Measurements from ENCODE around the gene MYMK.

Gene MYMK

DNA sequence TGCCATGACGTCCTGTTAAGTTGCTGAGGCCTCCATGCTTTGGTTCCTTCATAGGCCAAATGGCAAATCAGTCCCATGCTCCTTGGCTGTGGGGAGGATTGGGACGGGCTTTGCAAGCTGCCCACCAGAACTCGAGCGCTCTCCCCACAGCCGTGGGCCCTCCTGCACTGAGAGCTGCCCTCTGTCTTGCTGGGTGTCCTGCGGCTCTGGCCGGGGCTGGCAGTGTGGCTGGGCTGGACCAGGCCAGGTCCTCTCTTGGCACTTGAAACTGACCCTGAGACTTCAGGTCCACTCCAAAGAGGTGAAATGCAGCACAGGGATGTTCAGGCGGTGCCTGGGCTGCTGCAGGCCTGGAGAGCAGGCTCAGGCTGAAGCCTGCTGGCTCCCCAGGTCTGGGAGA is 7.0 kb downstream of the MYMK start:
- no peak for DNase-seq

DNA sequence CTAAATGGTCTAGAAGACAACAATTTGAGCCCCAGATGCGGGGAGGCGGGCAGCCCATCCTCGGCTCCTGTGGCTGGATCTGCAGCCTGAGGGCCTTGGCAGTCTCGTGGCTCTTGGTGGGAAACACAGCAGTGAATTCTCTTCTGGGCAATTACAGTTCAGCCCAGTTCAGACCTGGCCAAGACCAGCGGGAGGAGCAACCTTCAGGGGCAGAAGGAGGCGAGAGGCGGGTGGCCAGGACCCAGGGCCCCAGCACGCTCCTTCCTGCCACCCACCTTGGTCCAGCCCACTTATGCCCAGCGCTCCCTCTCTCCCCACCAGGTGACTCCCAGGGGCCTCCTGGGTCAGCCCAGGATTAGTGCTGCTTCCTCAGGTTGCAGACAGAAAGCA is 7.8 kb downstream of the MYMK start:
- no peak for DNase-seq

DNA sequence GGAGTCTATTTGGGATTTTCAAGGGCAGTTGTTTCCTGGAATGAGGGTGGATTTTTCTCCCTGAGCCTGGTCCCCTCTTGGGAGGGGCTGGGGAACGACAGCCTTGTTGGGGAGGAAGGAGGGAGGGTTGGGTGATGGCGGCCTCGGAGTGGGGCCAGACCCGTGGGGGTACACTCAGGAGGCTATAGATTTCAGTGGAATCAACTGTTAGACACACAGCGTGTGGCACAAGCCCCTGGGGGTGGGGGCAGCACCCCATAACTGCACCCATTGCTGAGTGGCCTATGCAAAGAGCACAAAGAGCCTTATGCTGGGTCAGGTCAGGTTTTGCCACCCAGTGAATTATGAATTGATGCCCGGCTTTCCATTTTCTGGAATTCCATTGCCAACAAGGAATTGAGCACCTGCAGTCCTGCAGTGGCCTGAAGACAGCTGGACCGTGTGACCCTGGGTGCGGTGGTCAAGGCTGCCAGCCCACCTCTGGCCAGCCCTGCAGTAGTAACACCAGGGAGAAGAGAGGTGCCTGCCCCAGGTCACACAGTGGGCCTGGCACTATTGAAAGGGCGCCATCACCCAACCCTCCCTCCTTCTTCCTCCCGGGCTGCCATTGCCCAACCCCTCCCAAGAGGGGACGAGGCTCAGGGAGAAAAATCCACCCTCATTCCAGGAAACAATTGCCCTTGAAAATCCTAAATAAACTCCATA is 8.4 kb downstream of the MYMK start:
- DNase-seq: no peak

DNA sequence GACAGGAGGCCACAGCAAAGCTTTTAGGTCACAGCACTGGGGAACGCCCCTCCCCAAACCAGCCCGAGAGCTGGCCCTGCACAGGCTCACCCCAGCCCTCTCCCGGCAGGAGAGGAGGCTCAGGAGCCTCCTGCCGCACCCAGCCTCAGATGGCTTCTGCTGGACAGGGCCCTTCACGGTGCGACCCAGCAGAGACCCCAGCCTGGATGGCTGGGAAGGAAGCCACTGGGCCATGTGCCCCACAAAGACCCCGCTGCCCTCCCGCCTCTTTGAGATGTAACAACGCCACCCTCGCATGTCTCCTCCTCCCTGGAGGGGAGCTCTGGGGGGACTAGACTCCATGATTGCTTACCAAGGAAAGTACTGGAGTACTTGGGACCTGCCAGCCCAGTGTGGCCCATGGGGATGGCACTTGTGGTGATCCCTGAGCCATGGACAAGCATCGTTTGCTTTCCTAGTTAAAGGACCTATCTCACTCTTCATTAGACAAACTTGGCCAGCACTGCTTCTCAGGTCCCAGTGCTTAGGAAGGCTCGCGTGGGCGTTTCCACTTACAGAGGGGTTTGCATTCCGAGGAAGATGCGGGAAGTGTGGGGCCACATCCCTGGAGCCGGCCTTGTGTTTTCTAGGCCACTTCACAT is 9.0 kb downstream of the MYMK start:
- DNase-seq: no peak

DNA sequence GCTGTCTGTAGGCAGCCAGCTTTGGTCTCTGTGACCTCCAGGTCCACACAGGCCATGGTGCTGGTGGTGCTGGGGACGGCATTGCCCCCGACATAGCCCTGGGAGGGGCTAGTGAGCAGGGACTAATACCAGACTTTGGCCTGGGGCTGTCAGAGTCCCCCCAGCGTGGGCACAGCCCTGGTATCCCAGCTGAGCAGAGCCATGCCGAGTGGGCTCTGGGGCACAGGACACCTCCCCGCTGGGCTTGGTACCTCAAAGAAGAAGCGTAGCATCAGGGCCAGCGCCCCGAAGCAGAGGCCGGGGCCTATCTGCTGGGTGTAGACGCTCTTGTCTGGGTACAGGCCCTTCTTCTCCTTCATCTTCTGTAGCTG is 9.5 kb downstream of the MYMK start:
- no peak for DNase-seq

DNA sequence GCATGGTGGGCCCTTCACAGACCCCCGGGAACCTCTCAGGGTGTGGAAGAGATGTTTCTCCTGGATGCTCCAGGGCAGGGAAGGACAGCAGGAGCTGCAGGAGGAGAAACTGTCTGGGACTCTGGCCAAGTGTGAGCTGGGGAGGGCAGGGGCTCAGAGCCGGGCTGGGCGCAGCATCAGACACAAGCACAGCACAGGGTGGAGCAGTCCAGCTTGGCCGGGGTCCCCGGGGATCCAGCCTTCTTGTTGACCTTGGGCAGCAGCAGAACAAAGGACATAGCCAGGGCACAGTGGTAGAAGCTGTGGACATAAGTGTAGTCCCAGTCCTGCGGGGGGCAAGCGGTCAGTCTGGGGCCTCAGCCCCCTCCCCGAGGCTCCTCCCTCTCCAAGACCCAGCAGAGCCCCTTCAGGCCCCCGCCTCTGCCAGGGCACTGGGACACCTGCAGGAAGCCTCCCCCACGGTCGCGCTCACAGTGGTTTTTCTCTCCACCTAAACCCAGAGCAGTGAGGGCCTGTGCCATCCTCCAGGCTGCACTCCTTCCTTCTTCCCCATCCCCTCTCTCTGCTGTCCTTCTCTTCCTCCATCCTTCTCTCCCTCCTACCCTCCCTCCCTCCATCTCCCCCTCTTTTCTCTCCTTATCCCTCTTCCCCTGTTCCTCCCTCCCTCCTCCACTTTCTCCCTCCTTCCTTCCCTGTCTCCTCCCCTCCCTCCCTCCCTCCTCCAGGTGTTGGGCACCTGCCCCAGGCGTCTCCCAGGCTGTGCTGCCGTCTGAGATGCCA is 10.1 kb downstream of the MYMK start:
- no peak for DNase-seq

DNA sequence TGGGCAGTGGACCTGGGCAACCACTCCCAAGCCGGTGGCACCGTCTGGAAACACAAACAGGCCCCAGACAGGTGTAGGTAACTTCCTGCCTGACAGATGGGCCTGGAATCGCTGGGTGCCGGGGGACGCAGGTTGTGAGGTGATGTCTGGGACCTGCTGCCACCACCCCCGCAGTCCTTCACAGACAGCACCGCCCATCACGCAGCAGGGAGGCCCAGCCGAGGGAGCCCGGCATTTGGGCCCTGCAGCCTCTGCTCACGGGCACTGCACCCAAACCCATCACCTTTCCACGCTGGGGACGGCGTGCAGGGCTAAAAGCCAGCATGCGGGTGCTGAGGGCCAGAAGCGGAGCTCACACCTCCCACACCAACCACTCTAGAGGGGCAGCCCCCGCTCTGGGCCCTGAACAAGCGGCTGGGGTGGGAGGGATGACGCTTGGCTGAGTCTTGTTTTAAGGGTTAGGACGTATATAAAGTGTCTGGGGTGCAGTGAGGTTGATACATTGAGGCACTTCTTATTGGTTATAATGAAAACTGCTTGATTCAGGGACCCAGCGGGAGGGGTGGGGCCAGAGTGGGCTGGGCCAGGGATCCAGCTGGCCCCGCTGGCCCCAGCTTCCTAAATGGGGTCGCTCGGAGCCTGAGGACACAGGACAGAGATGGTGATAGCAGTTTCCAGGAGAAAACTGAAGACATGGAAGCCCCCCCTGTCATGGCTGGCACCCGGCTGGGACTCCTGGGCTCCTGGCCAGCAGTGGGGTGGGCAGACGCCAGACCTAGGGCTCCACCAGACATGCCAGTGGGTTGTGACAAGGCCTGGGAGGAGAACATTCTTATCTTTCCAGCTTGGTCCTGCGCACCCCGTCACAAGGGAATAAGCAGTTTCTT is 11.3 kb downstream of the MYMK start:
- no peak for DNase-seq

DNA sequence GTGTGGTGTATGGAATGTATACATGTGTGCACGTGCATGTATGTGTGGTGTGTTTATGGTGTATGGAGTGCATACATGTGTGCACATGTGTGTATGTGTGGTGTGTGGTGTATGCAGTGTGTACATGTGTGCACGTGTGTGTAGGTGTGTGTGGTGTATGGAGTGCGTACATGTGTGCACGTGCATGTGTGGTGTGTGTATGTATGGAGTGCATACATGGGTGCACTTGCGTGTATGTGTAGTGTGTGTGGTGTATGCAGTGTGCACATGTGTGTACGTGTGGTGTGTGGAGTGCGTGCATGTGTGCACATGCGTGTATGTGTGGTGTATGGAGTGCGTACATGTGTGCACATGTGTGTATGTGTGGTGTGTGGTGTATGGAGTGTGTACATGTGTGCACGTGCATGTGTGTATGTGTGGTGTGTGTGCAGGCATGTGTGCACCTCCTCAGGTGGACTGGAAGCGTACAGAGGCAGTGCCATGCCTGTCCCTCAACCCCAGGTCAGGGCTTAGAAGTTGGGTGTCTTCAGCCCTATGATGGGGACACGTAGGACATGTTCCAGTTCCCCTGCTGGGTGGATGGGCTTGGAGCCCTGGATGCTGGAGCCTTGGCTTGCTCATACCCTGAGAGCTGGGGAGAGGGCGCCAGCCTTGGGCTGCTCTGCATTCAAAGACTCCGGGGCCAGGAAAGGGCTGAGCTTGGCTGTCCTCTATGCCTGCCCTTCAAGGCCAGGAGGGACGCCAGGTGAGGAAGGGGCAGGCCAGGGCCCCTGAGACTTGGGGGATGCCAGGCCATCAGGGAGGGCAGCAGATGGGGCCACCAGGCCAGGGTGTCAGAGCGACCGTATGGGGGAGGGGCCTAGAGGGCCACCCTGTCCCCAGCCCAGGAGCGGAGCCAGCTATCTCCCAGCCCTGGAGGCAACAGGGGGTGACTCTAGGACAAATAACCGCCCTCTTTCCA is 12.2 kb downstream of the MYMK start:
- no peak for DNase-seq

DNA sequence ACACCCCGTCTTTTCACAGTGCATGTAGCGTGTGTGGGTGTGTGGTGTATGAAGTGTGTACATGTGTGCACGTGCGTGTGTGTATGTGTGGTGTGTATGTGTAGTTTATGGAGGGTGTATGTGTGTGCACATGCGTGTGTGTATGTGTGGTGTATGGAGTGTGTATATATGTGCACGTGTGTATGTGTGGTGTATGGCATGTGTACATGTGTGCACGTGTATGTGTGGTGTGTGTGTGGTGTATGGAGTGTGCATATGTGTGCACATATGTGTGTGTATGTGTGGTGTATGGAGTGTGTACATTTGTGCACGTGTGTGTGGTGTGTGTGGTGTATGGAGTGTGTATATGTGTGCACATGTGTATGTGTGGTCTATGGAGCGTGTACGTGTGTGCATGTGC is 13.2 kb downstream of the MYMK start:
- no peak for DNase-seq

DNA sequence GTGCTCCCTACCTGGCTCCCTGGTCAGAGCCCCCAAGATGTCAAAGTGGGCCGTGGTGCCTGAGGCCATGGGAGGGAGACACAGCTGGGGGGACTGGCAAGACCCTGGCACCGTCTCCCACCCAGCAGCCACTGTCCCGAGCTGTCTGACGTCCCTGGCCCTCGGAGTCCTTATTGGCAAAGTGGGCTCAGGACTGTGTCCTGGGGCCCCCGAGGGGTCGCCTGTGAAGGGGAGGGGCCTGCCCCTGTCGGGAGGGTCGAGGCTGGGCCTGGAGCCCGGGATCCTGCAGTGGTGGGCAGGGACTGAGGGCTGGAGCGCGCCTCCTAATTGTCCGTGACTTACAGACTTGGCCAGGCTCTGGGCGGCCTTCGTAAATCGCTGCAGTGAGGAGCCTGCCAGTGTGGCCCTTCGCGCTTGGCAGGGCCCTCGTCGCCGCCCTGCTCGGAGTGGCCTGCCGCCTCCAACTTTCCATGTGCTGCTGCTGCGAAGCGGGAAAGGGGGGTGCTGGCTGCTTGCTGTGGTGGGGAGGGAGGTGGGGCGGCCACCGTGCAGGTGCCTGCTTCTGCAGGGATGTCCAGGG is 13.7 kb downstream of the MYMK start:
- DNase-seq: no peak

DNA sequence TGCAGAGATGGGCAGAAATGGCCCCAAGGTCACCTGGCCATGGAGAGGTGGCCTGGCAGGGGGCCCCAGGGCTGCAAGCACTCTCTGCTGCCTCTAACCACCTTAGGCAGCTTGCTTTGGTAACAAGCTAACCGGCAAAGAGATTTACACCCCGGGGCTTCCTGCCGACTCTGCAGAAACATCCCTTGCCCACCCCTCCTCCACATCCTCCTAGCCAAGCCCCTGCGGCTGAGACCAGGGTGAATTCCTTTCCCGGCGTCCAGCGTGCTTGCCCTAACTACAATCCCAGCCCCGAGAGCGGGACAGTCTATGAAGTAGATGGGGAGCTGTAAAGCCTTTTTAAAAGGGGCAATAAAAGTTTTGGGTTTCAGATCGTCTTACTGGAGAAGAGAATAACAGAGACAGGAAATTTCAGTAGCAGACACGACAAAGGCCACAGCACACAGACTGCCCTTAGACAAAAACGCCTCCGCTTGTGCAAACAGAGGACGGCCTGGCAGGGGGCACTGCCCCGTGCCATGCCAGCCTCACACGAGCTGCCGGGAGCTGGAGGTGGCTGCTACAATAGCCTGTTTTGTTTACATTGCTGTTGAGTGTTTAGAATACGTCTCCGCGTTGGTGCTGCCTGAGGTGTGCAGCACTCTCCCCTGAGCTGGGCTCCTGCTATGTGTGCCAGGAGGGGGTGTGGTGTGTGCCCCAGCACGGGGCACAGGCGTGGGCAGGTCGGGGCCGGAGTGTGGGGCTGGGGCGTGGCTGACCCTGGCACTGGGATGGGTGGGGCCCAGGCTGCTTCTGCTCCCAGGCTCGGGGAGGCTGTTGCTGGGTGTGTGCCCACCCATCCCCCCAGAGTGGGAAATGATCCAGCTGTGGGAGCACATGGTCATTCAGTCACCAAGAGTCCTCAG is 15.3 kb downstream of the MYMK start:
- no peak for DNase-seq

DNA sequence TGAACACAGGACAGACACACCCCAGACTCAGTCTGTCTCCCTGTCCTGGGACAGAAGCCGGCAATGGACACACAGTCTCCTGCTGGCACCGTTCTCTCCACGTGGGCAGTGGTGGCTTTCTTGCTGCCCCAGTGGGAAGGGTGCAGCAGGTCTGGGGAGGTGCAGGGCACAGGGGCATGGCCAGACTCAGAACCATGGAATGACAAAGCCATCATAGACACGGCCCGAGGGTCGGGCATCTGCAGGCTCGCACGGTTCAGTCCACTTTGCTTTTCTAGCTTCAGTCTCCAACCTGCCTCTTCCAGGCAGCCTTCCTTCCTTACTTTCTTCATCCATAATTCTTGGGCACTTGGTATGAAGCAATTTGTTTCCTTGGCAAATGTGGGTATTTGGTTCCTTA is 16.7 kb downstream of the MYMK start:
- DNase-seq: no peak

DNA sequence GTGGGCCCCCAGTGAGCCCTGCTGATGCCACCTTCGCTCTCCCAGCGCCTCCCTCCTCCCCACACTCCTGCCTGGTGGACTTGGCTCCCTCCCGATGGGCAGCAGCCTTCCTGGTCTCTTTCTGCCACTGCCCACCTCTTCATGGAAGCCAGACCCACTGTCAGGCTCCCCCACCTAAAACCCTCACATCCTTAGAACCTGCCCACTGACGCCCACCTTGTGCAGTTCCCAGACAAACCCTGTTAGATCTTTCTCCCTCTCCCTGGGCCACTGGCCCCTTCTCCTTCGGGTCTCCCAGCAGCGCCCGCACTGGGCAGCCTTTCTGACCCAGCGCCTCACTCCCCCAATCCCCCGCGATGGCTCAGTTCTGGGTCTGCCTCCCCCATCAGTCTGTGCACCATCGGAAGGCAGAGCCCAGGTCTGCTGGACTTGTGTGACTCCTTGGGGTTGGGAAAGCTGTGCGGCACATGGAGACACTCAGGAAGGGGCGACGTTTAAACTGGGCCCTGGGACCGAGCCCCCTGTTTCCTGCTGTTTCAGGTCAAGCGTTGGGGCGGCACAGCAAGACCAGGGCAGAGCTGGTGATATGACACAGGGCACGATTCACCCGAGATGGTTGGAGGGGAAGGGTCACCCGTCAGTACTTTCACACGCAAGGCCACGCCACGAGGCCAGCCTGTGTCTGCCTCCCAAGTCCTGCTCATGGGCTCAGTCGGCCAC is 17.4 kb downstream of the MYMK start:
- DNase-seq: no peak

DNA sequence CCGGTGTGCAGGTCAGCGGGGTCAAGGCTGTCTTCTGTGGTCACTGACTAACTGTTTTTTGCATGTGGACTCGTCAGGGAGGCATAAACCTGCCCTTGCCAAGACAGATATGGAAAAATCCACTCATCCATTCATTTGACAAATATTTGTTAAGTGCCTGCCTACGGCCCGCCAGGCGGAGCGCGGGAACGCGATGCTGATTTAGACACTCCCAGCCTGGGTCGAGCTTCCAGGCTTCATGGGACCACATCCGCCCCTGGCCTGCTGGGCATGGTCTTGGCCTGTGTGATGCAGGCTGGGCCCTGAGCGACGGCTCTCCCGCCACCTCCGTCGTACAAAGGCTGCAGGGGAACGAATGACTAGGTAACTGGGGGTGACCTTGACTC is 18.1 kb downstream of the MYMK start:
- no peak for DNase-seq

DNA sequence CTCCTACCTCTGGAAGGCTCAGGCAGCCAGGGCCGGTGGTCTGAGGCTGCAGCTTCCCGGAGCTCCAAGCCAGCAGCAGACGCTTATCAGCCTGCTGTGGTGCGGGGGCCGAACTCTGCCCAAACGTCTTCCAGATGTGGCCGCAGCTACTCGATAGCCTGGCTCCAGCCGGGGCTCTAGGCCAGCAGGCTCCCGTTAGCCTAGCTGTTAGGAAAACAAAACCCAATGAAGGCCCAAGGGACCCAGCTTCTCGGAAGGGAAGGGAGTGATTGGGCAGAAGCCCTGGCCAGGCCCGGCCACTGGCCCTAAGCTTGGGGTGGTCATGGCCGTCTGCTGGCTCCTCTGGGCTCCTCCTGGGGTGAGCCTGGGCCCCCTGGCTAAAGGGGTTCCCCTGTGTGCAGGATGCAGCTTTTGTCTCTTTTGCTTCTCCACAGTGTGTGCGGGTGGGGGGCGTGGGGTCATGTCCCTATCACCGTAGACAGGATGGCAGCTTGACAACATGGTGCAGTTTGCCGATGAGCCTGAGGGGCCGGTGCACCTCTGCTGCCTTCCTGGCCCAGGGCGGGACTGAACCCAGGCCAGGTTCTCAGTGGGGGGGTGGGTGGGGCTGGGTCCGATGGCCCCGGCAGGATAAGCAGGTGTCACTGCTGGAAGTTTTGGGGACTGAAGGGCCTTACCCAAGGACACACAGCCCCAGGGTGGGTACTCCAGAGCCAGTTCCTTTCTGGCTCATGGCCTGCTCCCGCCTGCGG is 18.7 kb downstream of the MYMK start:
- no peak for DNase-seq

DNA sequence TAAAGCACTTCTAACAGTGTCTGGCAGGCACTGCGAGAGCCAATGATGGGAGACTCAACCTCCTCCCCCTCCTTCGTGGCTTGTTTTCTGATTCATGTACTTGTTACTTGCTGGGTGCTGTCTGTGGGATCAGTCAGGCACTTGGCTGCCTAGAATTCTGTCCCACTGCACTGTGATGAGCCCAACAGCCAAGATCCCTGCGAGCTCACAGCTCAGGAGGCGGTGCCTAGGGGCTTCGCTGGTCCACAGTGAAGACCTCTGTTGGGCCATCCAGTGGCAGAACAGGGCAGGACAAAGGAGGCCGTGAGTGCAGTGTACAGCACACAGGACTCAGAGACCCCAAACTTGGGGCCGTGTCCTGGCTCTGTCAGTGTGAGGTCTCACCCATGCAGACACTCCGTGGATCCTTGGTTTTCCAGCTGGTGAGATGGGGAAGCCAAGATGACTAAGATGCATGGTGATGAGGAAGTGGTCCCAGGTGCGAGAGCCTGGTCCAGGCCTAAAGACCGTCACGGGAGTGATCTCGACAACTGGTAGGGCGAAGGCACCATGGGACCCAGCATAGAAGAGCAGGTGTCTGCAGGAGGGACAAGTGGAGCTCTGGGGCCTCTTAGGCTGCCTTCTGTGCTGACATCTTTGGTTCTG is 19.5 kb downstream of the MYMK start:
- no peak for DNase-seq

DNA sequence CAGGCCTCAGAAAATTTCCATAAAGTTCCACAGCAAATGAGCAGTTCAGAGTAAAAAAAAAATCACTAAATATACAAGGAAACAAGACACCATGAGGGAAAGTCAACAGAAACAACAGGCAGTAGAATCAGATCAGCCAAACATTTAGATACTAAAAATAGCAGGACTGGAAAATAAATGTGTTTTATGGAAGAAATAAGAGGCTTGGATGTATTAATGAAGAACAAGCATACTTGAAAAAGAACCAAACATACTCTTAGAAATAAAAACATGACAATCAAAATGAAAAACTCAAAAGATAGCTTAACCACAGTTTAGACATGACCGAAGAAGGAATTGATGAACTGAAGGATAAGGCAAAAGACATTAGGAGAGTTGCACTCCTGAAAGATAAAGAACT is 22.6 kb downstream of the MYMK start:
- no peak for DNase-seq

DNA sequence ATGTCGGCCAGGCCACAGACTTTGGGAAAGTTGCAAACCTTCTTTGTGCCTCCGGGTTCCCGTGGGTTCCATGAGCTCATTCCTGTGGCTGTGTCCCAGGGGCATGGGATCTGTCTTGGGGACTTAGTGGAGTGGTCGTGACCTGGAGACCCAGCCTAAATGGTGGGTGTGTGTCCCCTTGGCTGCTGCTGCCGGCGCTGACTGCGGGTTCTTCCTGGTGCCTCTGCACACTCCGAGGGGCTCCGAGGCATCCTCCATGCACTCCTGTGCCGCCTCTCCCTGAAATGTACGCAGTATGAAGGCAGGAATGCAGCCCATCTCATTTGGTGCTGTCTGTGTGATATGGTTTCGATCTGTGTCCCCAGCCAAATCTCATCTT is 24.9 kb downstream of the MYMK start:
- no peak for DNase-seq
